Sciatic nerve (tissue), 2 donors: ENCODE data around the gene MYO5A. TPM values are rescaled to one million over a fixed set of nuclear protein-coding genes. Genes with fewer than 3 reads are reported as not detected.
A peak's percentile ranks its signal among the peaks of the same experiment; 100 is the strongest.
"Not testable (repeated sequence)": the region's sequence is repeated elsewhere in the genome, so short reads cannot be mapped to it uniquely, and the experiment has no call there.

Experiments
- ATAC-seq: fragments of 200-7000 bp; cut with Tn5 transposase; one replicate; pipeline ENCODE4 v1.9.1; 2020; ENCODE audit warnings: mild to moderate bottlenecking, moderate library complexity
- DNase-seq: peaks from one replicate; pipeline ENCODE4 v3.0.0-alpha.2; 2020; ENCODE audit warnings: low spot score
- intact Hi-C: fragments of 100-400 bp; cut with DNase I; formaldehyde crosslinking; loops from one replicate; pipeline ENCODE4 v1.14.2; 2022
- total RNA-seq: library from RNA; stranded (reverse); fragmentation: NEBNext Ultra II Directional; extraction: Animal tissue kit (Norgen Biotek cat#: 25700); gene quantifications from one replicate; pipeline ENCODE4 v1.2.1, GENCODE V29; 2021
- donor health status: DM: no; HTN: no; CAD: no.
- donor health status: DM: no; HTN: no; CAD: no.

MYO5A gene
- total RNA-seq, 1 donor from 2014 or later, result 30.2 TPM

- no peak for ATAC-seq
- DNase-seq, result no peak
- intact Hi-C loops, result no loop called here
Measured at GRCh38 chr15:52485290-52485689, 43.4 kb downstream of the MYO5A start.

- intact Hi-C loops, result no loop called here
- no peak for DNase-seq
- peak; percentile 45 for ATAC-seq
Measured at GRCh38 chr15:52483707-52484106, 45.0 kb downstream of the MYO5A start.

GRCh38 chr15:52481915-52482314 is 46.8 kb downstream of the MYO5A start:
- ATAC-seq, result peak; percentile 86
- DNase-seq, result no peak
- intact Hi-C loops, result no loop called here

GRCh38 chr15:52480990-52481389 is 47.7 kb downstream of the MYO5A start:
- no peak for DNase-seq
- ATAC-seq, result no peak
- intact Hi-C loops, result no loop called here

GRCh38 chr15:52466716-52467115 is 62.0 kb downstream of the MYO5A start:
- intact Hi-C loops, result no loop called here
- DNase-seq, result no peak
- no peak for ATAC-seq

- peak; percentile 86 for ATAC-seq
- peak; percentile 63 for DNase-seq
- intact Hi-C loops, result no loop called here
Measured at GRCh38 chr15:52466134-52466701, 62.5 kb downstream of the MYO5A start.

GRCh38 chr15:52464478-52464877 is 64.2 kb downstream of the MYO5A start:
- DNase-seq (no peak), ATAC-seq (no peak)
- intact Hi-C loops, result no loop called here

GRCh38 chr15:52464040-52464439 is 64.6 kb downstream of the MYO5A start:
- ATAC-seq, result no peak
- intact Hi-C loops, result no loop called here
- DNase-seq, result no peak

GRCh38 chr15:52463638-52464037 is 65.0 kb downstream of the MYO5A start:
- ATAC-seq (no peak), DNase-seq (no peak)
- intact Hi-C loops, result no loop called here

- DNase-seq (no peak), ATAC-seq (no peak)
- intact Hi-C loops, result no loop called here
Measured at GRCh38 chr15:52462806-52463360, 65.8 kb downstream of the MYO5A start.

- intact Hi-C loops, ATAC-seq, DNase-seq: not testable (repeated sequence)
Measured at GRCh38 chr15:52459701-52460100, 69.0 kb downstream of the MYO5A start.

GRCh38 chr15:52459265-52459664 is 69.4 kb downstream of the MYO5A start:
- intact Hi-C loops, DNase-seq, ATAC-seq: not testable (repeated sequence)

- intact Hi-C loops, result no loop called here
- DNase-seq, result no peak
- no peak for ATAC-seq
Measured at GRCh38 chr15:52448011-52448890, 80.4 kb downstream of the MYO5A start.

- intact Hi-C loops, result no loop called here
- DNase-seq (no peak), ATAC-seq (no peak)
Measured at GRCh38 chr15:52445954-52446353, 82.7 kb downstream of the MYO5A start.

GRCh38 chr15:52445553-52445952 is 83.1 kb downstream of the MYO5A start:
- intact Hi-C loops, result no loop called here
- ATAC-seq, result peak; percentile 52
- DNase-seq, result no peak

- ATAC-seq, intact Hi-C loops, DNase-seq: not testable (repeated sequence)
Measured at GRCh38 chr15:52443205-52443604, 85.5 kb downstream of the MYO5A start.

- DNase-seq (no peak), ATAC-seq (no peak)
- intact Hi-C loops, result no loop called here
Measured at GRCh38 chr15:52441841-52442240, 86.8 kb downstream of the MYO5A start.

GRCh38 chr15:52440946-52441345 is 87.7 kb downstream of the MYO5A start:
- intact Hi-C loops, result no loop called here
- DNase-seq (no peak), ATAC-seq (no peak)

GRCh38 chr15:52440414-52440813 is 88.3 kb downstream of the MYO5A start:
- DNase-seq (no peak), ATAC-seq (no peak)
- intact Hi-C loops, result no loop called here

GRCh38 chr15:52439470-52439869 is 89.2 kb downstream of the MYO5A start:
- intact Hi-C loops, result no loop called here
- DNase-seq (no peak), ATAC-seq (no peak)
